C4-2B (cell line): Measurements from ENCODE around the gene ZNF784.

Experiments
- CTCF ChIP-seq: fragments of 450-650 bp; conservative IDR thresholded peaks from 2 replicates; pipeline ENCODE4 v1.5.1; 2017; ENCODE audit warnings: mild to moderate bottlenecking
- ZFX ChIP-seq: fragments of 450-650 bp; IDR thresholded peaks from 2 replicates; pipeline ENCODE4 v1.6.1; 2017

GRCh38 chr19:55603581-55604292, 20.6 kb downstream of the ZNF784 start:
- no peak for TF ChIP-seq CTCF
- TF ChIP-seq ZFX, result no peak
